ENCODE measurements around the gene SAA4.
A peak's percentile ranks its signal among the peaks of the same experiment; 100 is the strongest.
"Not testable (repeated sequence)": the region's sequence is repeated elsewhere in the genome, so short reads cannot be mapped to it uniquely, and the experiment has no call there.

The SAA4 gene

DNA sequence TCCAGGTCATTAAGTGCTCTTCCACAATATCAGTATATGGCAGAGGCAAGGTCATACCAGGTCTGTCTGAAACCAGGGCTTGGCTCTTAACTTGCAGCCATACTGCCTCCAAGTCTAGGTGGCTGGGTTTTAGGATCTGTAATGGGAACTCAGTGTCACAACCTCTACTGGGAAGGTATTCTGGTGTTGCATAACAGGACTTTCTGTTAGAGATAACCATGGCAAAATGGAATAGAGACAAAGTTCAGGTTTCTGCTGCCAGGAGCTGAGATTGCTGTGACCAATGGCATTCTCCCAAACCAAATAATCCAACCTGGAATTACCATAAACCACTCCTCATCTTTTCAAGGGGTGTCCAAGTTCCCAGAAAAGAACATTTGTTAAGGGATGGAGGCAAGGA is 22.7 kb upstream of the SAA4 start:
- TF ChIP-seq, protein P1, sequence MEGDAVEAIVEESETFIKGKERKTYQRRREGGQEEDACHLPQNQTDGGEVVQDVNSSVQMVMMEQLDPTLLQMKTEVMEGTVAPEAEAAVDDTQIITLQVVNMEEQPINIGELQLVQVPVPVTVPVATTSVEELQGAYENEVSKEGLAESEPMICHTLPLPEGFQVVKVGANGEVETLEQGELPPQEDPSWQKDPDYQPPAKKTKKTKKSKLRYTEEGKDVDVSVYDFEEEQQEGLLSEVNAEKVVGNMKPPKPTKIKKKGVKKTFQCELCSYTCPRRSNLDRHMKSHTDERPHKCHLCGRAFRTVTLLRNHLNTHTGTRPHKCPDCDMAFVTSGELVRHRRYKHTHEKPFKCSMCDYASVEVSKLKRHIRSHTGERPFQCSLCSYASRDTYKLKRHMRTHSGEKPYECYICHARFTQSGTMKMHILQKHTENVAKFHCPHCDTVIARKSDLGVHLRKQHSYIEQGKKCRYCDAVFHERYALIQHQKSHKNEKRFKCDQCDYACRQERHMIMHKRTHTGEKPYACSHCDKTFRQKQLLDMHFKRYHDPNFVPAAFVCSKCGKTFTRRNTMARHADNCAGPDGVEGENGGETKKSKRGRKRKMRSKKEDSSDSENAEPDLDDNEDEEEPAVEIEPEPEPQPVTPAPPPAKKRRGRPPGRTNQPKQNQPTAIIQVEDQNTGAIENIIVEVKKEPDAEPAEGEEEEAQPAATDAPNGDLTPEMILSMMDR (conservative IDR thresholded peaks at IDR 0.05; ENCODE audit: low read length), result no peak
- DNase-seq (ENCODE audit: low read depth), result no peak
- H3K4me3 ChIP-seq (ENCODE audit: low read length), result no peak overlapping the region

DNA sequence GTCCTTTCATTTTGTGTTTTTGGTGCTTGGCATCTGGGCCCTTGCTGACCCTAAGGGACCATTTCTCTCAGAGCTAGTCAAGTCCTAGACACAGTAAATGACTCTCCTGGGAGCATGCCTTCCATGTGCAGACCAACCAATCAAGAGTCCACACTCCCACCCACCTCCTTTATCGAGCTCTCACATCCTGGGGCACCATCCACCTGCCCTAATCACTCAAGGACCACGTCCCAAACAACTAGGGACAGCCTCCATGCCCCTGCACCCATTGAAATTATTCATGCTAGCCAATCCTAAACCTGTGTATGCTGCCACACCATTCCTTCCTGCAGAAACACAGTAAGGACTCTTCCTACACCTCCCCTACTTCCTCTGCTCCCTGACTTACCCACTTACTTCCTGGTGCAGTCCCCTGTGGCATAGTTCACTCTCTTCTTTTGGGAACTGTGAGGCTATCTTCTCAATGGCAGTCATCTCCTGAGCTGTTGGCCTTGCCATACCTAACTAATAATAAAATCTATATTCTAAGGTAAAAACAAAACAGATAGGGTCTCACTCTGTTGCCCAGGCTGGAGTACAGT is 18.3 kb upstream of the SAA4 start:
- DNase-seq (ENCODE audit: low read depth), result no peak
- TF ChIP-seq, protein P1 (conservative IDR thresholded peaks at IDR 0.05; ENCODE audit: low read length), result no peak

DNA sequence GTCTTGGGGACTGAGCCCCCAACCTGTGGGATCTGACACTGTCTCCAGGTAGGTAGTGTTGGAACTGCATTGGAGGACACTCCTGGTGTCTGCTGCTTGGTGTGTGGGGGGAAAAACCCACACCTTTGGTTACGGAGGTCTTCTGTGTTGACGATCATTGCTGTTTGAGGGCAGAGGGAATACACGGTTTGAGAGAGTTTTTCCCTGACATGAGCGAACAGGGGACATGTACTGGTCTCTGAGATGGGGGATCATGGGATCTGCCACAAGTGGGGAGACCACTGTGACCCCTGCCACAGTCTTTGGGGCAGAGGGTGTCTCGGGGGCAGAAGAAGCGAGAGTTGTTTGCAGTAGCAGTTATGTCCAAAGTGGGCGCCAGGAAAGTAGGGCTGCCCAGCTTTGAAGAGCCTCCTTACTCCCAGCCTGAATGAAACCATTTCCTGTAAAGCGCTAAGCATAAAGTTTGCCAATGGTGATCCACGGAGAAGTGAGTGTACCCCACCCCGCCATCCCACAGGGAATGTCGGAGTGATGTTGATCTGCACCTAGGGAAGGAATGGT is 17.3 kb upstream of the SAA4 start:
- DNase-seq (ENCODE audit: low read depth), result no peak
- H3K4me3 ChIP-seq (ENCODE audit: low read length), result no peak overlapping the region
- TF ChIP-seq, protein P1 (conservative IDR thresholded peaks at IDR 0.05; ENCODE audit: low read length), result no peak

More for the DNA sequence above, 18.3 kb upstream of the SAA4 start:
- no peak overlapping the region for H3K4me3 ChIP-seq (ENCODE audit: low read length)

DNA sequence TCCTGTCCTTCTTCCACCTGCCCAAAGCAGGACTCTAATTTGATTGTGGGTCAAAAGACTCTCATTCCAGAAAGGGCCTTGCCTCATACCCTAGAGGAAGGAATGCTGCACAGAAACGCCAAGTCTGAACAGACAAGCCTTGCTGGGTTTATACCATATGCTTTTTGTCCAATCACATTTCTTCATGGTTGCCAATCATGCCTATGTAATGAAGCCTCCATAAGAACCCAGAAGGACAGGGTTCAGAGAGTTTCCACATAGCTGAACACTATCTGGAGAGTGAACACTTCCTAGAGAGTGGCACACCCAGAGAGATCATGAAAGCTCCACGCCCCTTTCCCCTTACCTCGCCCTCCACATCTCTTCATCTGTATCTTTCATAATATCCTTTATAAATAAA is 16.6 kb upstream of the SAA4 start:
- TF ChIP-seq, protein P1 (conservative IDR thresholded peaks at IDR 0.05; ENCODE audit: low read length), result 0 out of 2 replicates have a peak, but pooled peaks have one; percentile 12
- DNase-seq (ENCODE audit: low read depth), result no peak
- H3K4me3 ChIP-seq (ENCODE audit: low read length), result no peak overlapping the region

DNA sequence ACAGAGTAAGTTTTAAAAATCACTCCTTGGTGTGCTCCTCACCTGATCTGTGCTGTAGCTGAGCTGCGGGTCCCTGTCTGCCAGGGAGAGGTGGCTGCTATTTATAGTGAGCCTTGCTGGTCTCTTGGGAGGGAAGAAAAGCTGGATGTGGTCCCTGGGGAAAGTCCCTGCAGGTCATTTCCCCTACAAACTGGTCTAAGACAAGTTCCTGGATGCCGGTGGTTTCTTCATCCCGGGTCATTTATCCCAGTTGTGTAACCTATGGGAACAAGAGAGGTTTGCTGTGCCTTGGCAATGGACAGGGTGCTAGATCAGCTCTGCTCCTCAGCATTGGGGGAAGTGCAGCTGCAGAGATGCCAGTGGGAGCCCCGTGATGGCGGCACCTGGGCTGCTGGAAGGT is 12.0 kb upstream of the SAA4 start, which contains the start of gene SAA2:
Gene SAA2, minus strand, starts transcription at position 108 of the 400 bp plus-strand sequence. CDS start 657 bp downstream, outside the sequence.
- DNase-seq (ENCODE audit: low read depth), result peak; percentile 9
- TF ChIP-seq, protein P1 (conservative IDR thresholded peaks at IDR 0.05; ENCODE audit: low read length), result no peak
- no peak within 1 kb of the TSS for H3K4me3 ChIP-seq (ENCODE audit: low read length)

DNA sequence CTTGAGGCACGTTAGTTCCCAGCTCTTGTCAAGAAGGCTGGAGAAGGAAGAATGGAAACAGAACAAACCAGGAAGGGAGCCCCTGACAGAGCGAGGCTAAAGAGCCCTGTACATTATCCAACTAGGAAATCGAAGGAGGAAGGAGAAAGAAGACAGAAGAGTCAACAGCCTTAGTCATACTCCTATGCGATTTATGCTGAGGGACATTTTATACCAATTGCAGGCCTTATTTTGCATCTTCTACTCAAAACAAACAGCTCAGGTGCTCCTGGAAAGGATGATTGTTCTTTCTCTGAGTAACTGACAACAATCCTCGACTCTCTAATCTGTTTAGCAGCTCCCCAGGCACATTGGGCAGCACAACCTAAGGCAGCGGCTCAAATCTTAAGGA is 10.6 kb upstream of the SAA4 start:
- not testable (repeated sequence) for DNase-seq (ENCODE audit: low read depth); H3K4me3 ChIP-seq (ENCODE audit: low read length)

DNA sequence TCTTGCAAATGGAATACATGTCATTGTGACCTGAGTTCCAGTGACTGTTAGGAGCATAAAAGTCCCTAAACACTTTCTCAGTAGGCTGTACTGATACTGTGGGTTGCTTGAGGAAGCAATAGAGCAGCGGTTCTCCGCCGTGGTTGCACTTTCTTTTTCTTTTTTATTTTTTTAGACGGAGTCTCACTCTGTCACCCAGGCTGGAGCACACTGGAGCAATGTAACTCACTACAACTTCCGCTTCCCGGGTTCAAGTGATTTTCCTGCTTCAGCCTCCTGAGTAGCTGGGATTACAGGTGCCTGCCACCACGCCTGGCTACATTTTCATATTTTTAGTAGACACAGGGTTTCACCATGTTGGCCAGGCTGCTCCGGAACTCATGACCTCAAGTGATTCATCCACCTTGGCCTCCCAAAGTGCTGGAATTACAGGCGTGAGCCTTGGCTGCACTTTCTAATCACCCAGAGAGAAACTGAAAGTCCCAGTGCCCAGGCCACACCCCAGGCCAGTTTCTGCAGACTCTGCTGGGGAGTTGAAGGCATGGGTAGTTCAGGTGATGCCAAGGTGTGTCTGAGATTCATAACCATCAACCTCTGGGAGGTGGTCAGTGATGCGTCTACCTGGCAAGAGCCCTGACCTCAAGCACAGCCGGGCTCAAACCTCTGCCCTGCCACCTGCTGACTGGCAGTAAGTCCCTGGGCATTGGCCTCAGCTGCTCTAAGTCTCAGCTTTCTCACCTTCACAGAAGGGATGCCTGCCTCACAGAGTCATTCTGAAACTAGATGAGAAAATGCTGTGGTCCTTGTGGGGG is 10.0 kb upstream of the SAA4 start:
- DNase-seq (ENCODE audit: low read depth); H3K4me3 ChIP-seq (ENCODE audit: low read length): not testable (repeated sequence)

DNA sequence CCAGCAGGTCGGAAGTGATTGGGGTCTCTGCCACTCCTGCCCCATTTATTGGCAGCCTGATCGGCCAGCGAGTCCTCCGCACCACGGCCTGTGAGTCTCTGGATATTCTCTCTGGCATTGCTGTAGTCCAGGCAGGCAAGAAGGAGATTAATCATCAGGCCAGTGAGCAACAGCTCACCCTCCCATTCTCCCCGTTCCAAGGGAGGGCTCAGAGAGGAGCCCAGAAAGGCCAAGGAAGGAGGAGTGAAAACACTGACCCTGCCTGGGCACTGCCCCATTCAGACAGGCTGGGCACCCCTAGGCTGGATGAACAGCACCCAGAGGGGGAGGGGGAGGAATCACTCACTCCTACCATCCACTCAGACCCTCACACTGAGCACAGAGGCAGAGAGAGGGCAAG is 8.8 kb upstream of the SAA4 start:
- no peak for DNase-seq (ENCODE audit: low read depth)
- H3K4me3 ChIP-seq (ENCODE audit: low read length), result no peak overlapping the region
- TF ChIP-seq, protein P1 (conservative IDR thresholded peaks at IDR 0.05; ENCODE audit: low read length), result no peak

Data from AG10803 (cell line).